GM18870 (cell line): ENCODE results near the gene TMOD4.

Experiments used
- ATAC-seq: cut with Tn5 transposase; IDR thresholded peaks from one replicate; pipeline ENCODE4 v1.9.1; 2021; ENCODE audit warnings: moderate library complexity; ENCODE audit not compliant: unreplicated experiment

The TMOD4 gene

GRCh38 chr1:151176514-151177045 is 799 bp upstream of the TMOD4 start:
- no peak for ATAC-seq

GRCh38 chr1:151175041-151175741 is 590 bp downstream of the TMOD4 start:
- ATAC-seq = no peak

GRCh38 chr1:151171190-151171589 is 4.6 kb downstream of the TMOD4 start:
- ATAC-seq = no peak

- ATAC-seq = no peak
Observed at GRCh38 chr1:151167116-151167515, 8.7 kb downstream of the TMOD4 start.

- no peak for ATAC-seq
Observed at GRCh38 chr1:151166505-151166956, 9.2 kb downstream of the TMOD4 start.

- ATAC-seq = peak; percentile 83
Observed at GRCh38 chr1:151165738-151166504, 9.9 kb downstream of the TMOD4 start, which contains the start of the genes LYSMD1 and SCNM1. Gene LYSMD1, minus strand, starts transcription at chr1:151165902. Its CDS starts 644 bp downstream, at chr1:151165258. Gene SCNM1, plus strand, starts transcription at chr1:151166144. Its CDS starts 9 bp downstream, at chr1:151166153.

- ATAC-seq = no peak
Observed at GRCh38 chr1:151165281-151165737, 10.5 kb downstream of the TMOD4 start.

GRCh38 chr1:151164732-151165280 is 11.0 kb downstream of the TMOD4 start:
- ATAC-seq = no peak

GRCh38 chr1:151159373-151159772 is 16.4 kb downstream of the TMOD4 start:
- no peak for ATAC-seq

GRCh38 chr1:151158751-151159251 is 17.0 kb downstream of the TMOD4 start:
- ATAC-seq = no peak

GRCh38 chr1:151158326-151158725 is 17.5 kb downstream of the TMOD4 start:
- no peak for ATAC-seq

GRCh38 chr1:151157067-151157531 is 18.7 kb downstream of the TMOD4 start:
- no peak for ATAC-seq

- no peak for ATAC-seq
Observed at GRCh38 chr1:151156515-151156819, 19.3 kb downstream of the TMOD4 start, which contains the start of gene TNFAIP8L2. Gene TNFAIP8L2, plus strand, starts transcription at chr1:151156649. Its CDS starts 2,049 bp downstream, at chr1:151158698.

- no peak for ATAC-seq
Observed at GRCh38 chr1:151147665-151148064, 28.1 kb downstream of the TMOD4 start.

GRCh38 chr1:151147132-151147503 is 28.7 kb downstream of the TMOD4 start:
- ATAC-seq = no peak

- peak; percentile 92 for ATAC-seq
Observed at GRCh38 chr1:151146412-151147131, 29.2 kb downstream of the TMOD4 start, which contains the start of gene SEMA6C. Gene SEMA6C, minus strand, starts transcription at chr1:151146631. Its CDS starts 4,010 bp downstream, at chr1:151142621.

- no peak for ATAC-seq
Observed at GRCh38 chr1:151146072-151146411, 29.7 kb downstream of the TMOD4 start.

- no peak for ATAC-seq
Observed at GRCh38 chr1:151145304-151146071, 30.3 kb downstream of the TMOD4 start.

GRCh38 chr1:151144474-151145303 is 31.1 kb downstream of the TMOD4 start:
- ATAC-seq = no peak
